A549 treated with CpdA at 1 μM for 4 hours (cell line): Measurements from ENCODE around the gene GAA. TPM values are rescaled to one million over a fixed set of nuclear protein-coding genes. Genes with fewer than 3 reads are reported as not detected.

ENCODE experiments used
- total RNA-seq: library from RNA; stranded (reverse); fragments of 200-300 nt; extraction: Qiagen RNA extraction; gene quantifications from 5 replicates; pipeline ENCODE4 v1.2.3, GENCODE V29; 2022; ENCODE audit warnings: low read depth

Gene GAA
- 50.3 to 61.0 TPM (median 52.4 TPM) in 5 replicates for total RNA-seq

DNA sequence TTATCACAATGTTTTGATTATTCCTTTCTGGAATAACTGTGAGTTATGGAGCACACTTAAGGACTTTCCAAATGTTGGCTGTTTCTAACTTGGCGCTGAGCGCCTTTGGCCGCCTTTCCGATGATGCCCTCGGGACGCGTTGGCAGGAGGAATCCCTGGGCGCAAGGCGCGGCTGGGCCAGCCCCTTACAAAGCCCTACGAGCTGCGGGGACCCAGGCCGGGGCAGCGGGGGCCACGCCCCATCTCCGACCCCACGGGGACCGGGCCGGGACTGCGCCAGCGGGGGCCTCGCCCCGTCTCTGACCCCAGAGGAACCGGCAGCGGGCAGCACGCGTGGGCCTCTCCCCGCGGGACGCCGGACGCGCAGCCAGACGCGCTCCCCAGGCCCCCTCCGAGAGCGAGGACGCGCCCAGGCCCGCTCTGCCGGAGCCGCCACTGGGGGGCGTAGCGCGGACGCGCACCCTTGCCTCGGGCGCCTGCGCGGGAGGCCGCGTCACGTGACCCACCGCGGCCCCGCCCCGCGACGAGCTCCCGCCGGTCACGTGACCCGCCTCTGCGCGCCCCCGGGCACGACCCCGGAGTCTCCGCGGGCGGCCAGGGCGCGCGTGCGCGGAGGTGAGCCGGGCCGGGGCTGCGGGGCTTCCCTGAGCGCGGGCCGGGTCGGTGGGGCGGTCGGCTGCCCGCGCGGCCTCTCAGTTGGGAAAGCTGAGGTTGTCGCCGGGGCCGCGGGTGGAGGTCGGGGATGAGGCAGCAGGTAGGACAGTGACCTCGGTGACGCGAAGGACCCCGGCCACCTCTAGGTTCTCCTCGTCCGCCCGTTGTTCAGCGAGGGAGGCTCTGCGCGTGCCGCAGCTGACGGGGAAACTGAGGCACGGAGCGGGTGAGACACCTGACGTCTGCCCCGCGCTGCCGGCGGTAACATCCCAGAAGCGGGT, at the start of gene GAA:
TSS of gene GAA (plus strand) at position 571 of the 935 bp plus-strand sequence. CDS start 3,006 bp downstream, outside the sequence.

DNA sequence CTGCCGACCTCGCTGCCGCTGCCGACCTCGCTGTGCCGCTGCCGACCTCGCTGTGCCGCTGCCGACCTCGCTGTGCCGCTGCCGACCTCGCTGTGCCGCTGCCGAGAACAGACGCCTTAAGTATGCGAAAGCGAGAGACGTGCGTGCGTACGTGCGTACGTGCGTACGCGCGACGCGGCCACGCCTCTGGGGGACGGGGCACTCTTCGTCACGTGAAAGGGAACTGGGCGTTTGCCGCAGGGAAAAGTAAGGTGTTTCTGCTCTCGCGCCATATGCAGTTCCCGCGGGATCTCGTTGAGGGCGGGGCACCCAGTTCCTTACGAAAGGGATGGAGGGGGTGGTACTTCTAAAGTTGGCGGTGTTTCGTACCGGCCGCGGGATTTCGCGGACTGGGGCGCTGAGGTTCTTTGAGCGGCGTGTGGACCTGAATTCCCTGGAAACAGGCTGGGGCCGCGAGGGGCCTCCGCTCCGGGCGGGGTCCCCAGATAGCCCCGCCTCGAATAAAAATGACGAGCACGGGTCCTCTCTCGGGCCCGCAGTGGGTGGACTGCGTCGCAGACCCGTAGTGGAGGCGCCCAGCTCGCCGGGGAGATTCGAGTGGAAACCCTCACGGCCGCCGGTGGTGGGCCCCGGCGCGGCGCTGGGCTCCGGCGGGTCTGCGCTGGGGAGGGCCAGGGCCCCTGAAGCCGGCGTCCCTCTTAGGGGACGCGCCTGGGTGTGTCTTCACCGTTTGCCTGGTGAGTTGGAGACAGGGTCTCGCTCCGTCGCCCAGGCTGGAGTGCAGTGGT, 45.8 kb downstream of the GAA start, which contains the start of gene EIF4A3:
TSS of gene EIF4A3 (minus strand) at position 94 of the 788 bp plus-strand sequence. CDS start 167 bp downstream, outside the sequence.

Other genes with a start within 250 kb of the GAA start
- 6.6 to 10.2 TPM (median 9.0 TPM) in 5 replicates for gene TBC1D16, start 65.7 kb upstream of the GAA start, total RNA-seq
- 4.5 to 7.5 TPM (median 6.2 TPM) in 5 replicates for gene CCDC40, start 64.9 kb upstream of the GAA start, total RNA-seq
- 187 to 228 TPM (median 220 TPM) in 5 replicates for gene EIF4A3, start 45.5 kb downstream of the GAA start, total RNA-seq
- 0.08 to 0.26 TPM (median 0.22 TPM) in 3 of 5 replicates, not detected in the others for gene CARD14, start 68.4 kb downstream of the GAA start, total RNA-seq
- 18.3 to 27.4 TPM (median 23.4 TPM) in 5 replicates for gene SGSH, start 118.8 kb downstream of the GAA start, total RNA-seq
- gene SLC26A11, start 118.8 kb downstream of the GAA start, total RNA-seq: 12.1 to 16.3 TPM (median 15.2 TPM) in 5 replicates
- 67.4 to 83.0 TPM (median 70.2 TPM) in 5 replicates for gene RNF213, start 159.3 kb downstream of the GAA start, total RNA-seq